ENCODE data around the gene TBC1D32.

- TF ChIP-seq CTCF (IDR thresholded peaks at IDR 0.05) = no peak
- TF ChIP-seq POLR2A (IDR thresholded peaks at IDR 0.05) = no peak
Observed at GRCh38 chr6:121236984-121237383, 97.3 kb downstream of the TBC1D32 start.
